Activated CD8-positive, alpha-beta memory T cell treated with anti-CD3 and anti-CD28 coated beads, Interleukin-2, amount 50 U/mL, for 24 hours (primary cell): ENCODE data around the gene DOK4.

ENCODE experiments used
- DNase-seq: peaks from one replicate; pipeline ENCODE4 v3.0.0-alpha.2; 2020; ENCODE audit errors: extremely low read depth

Gene DOK4

GRCh38 chr16:57485916-57486857 is at the start of gene DOK4:
TSS of gene DOK4 (minus strand) at chr16:57486493. CDS start at chr16:57479507, 6,986 bp downstream.
- peak; percentile 58 for DNase-seq

GRCh38 chr16:57535680-57536305 is 49.5 kb upstream of the DOK4 start:
- peak; percentile 78 for DNase-seq

- DNase-seq = no peak
Observed at GRCh38 chr16:57534881-57535658, 48.8 kb upstream of the DOK4 start.

DNA sequence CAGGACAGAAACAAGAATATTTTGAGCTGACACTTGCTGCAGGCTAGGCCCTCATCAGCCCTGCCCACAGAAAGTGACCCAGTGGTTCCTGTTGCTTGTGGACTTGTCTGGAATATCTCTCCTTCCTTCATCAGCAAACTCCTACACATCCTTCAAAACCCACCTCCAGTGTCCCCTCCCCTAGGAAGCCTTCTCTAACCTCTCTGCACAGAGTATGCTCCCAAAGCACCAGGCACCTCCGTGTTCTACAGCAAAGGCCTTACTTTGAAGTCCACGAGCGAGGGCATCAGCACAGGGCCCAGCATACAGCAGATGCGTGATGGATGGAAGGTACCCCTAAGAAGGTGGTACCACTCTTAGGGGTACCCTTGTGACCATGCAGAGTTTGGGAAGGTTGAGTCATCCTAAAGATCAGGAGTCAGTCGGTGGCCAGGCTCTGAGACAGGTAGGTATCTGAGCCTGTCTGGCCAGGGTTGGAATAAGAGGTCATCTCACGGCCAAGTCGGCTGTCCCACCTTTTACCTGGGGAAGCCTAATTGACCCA is 48.1 kb upstream of the DOK4 start:
- DNase-seq = no peak

DNA sequence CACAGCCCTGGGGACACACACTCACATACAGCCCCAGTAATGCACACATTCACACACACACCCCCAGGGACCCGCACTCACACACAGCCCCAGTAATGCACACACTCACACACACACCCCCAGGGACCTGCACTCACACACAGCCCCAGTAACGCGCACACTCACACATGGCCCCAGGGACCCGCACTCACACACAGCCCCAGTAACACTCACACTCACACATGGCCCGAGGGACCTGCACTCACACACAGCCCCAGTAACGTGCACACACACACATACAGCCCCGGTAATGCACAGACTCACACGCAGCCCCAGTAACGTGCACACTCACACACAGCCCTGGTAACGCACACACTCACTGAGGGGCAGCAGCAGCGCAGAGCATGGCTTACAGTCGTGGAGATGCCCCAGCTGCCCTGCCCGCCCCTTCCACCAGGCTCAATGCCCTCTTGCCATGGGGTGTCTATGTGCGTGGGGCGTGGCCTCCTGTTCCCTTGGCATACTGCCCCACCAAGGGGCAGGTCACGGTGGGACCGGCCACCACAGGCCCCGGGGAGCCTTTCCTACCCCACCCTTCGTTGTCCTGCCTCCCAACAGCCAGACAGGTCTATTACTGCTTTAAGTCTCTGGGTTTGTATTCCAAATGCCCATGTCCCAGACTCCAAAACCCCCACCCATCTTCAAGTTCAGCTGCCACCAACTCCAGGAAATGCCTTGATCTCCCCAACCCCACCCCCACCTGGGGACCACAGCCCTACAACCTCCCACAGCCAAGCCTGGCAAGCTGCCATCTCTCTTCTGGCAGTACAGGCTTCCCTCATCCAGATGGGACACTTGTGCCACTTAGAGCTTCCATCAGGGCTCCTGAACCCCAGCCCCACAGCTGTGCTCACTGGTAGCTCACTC is 47.4 kb upstream of the DOK4 start:
- DNase-seq = no peak

DNA sequence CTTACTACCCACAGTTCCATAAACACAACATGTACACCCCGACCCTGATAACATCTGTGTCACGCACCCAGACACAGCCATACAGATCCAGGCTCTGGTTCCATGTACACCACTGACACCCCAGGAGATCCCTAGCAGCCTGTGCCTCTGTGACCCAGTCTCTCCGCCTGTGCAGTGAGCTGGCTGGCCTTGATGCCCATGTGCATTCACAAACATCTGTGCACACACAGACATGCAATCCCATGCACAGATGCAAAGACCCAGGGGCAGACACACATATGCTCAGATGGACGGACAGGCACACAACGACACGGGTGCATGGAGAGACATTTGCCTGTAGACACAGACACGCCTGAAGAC is 46.0 kb upstream of the DOK4 start:
- DNase-seq = no peak

DNA sequence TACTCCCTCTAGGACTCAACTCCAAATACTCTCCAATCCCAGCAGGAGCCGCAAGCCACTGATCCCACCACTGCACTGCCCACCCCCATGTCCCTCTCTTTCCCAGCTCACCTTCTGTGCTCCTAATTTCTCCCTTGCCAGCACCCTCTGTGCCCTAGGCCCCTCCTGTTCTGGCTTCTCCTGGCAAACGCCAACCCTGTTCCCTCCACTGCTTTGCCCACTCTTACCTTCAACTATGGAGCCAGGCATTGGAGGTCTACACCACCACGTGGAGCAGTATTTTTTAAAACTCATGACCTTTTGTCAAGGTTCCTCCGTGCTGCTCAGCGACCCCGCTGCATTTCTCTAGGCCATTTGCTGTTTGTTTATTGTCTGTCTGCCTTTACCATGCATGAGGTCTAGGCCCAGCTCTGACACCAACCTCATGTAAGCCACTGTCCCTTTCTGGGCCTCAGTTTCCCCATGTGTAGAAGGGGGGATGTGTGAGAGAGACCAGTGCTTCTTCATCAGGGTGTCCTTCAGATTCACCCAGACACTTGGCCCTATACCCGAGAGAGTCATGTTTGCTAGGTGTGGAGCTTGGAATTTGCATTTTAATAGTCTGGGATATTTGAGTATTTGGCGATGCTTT is 45.5 kb upstream of the DOK4 start:
- DNase-seq = no peak

DNA sequence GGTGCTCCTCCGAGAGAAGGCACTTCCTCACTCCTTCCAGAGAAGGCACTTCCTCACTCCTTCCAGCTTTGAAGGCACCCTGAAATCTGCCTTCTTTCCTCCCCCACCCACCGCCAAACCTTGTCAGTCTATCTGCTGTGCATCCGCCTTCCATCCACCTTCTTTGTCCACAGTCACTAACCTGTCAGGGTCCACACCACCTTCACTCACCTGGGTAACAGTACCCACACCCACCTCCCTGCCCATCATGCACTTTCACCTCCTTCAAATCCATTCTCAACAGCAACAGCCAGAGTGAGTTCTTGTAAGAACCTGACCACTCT is 44.9 kb upstream of the DOK4 start:
- DNase-seq = no peak

DNA sequence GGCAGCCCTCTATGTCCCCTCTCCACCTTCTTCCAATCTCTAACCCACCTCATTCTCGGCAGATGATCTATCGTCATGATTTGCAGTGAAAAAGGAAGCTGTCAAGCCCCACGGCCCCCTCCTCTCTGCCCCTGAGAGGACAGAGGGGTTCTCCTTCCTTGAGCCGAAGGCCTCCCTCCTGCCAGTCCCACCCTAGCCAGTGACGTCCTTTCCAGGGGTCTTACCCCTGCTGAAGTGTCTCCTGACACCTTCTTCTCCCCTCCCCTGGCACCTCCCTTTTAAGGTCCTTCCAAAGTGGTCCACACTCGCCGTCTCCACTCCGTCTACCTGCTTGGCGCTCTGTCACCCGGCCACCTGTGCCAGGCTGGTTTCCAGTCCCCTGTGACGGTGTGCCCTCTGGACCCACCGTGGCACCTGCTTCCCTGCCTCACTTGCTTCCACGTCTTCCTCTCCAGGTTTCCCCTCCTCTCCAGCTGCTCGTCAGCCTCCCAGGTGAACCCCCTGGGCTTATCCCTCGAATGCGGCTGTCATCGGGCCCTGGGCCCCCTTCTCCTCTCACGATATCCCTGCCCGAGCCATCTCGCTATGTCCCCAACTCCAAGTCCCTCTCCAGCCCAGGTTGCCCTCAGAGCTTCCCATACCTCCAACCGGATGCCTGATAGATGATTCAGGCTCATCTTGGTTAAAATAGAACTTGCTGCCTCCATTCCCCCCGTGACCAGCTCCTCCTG is 44.4 kb upstream of the DOK4 start:
- DNase-seq = no peak

DNA sequence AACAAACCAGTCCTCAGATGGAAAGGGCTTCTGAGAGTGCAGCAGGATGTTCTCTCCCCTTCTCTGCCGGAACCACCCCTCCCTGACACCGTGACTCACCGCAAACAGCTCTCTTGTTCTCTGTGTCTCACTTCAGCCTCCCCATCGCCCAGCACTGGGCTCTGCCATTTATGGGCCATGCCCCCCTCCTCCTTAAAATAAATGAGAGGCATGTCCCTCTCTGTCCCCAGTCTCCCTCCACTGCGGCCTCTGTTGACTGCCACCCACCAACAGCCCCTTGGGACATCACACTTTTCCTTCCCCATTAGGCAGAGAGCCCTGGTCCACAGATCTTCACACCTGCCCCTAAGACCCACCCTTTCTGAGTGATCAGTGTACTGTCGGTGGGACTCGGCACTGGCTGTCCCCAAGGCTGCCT is 43.8 kb upstream of the DOK4 start:
- DNase-seq = no peak

DNA sequence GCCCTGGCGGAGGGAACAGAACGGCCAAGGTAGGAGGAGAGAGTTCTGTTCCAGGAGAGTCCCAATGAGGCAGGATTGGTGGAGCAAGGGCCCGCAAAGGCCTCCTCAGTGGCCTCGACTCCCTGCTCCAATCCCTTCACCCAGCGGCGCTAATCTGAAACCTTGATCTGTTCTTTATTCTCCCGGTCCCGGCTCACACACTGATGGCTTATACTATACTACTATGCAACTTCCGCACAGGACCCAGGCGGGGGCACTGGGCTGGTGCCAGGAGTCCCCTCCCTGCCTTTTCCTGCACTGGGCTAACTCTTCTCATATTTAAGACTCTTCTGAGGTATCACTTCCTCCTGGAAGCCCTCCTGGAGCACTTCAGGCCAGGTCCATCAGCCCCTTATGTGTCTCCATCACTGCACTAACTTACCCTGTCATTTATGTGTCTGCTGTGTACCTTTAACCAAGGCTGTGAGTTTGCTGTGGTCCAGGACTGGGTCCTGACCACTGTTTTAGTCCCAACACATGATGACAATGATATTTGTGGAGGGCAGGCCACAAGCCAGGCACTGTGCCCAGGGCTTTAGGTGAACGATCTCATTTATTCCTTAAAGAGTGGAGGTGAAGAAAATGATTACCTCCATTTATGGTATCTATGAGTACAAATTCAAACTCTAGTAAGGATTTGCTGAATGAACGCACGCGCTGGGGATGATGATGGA is 43.3 kb upstream of the DOK4 start:
- no peak for DNase-seq

- DNase-seq = no peak
Observed at GRCh38 chr16:57528499-57529390, 42.5 kb upstream of the DOK4 start.

DNA sequence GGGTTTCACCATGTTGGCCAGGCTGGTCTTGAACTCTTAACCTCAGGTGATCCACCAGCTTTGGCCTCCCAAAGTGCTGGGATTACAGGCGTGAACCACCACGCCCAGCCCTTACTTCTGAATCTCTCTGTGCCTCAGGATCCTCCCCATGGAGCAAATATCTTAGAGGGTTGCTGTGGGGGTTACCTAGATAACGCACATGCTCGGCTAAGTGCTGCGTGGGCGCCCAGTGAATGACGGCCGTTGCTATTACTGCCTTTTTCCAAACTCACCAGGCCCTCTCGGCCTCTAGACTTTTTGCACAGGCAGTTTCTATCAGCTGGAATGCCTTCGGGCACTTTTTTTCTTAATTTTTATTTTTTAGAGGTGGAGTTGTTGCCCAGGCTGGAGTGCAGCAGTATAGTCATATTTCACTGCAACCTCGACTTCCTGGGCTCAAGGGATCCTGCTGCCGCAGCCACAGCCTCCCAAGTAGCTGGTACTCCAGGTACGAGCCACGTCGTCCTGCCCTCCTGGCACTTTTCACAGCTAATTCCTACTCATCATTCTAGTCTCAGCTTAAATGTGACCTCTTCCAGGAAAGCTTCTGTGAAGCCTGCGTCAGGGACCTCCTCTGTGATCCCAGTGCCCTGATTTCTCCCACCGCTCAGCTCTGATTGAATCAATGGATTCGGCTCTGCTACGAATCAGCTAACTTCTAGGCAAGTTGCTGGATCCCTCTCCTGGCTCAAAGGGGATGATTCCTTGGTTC is 41.5 kb upstream of the DOK4 start:
- no peak for DNase-seq

DNA sequence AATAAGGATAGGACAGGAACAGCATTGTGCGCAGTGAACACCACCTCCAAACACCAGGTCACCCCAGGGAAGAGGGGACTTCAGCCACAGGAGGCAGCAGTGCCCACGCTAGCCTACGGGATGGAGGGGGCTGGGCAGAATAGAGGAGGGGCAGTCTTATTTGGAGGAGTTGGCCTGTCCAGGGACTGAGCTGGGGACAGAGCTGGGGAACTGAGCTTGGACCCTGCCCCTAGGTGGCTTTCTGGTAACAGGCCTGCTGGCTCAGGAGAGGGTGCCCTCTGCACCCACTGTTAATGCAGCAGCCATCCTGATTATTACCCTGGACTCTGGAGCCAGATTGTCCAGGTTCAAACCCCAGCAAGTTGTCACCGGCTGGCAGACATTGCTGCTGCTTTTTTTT is 40.7 kb upstream of the DOK4 start:
- no peak for DNase-seq

DNA sequence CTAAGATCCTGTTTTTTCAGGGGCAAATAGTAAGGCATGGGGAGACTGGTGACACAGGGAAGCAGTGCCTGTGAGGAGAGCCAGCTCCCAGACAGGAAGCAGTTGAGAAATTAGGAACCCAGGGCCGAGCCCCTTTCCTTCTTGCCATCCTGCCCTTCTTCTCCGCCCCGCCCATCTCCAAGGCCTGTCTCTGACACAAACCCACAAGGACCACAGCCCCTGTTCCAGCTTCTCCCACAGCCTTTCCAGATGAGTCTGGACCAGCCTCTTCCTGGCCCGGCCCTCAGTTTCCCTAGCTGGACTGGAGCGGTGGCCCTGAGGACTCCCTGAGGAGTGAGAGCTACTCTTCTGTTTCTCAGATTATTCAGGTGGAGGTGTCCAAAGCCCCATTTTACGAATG is 40.2 kb upstream of the DOK4 start:
- no peak for DNase-seq

DNA sequence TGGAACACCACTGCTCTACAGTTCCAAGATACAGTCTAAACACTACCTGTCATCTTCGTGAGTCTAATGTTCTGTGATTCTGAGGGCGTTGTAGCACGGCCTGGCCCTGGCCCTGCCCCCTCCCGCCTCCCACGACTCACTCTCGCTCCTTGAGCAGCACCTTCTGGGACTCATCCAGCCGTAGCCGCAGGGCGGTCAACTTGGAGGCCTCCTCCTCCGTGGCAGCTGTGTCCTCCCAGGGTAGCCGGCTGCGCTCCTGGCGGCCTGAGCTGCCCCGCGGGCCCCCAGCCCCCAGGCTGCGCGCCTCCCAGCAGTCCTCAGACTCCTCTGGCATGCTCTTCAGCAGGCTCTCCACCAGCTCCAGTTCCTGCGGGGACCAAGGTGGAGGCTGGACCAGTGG is 39.5 kb upstream of the DOK4 start:
- DNase-seq = no peak

DNA sequence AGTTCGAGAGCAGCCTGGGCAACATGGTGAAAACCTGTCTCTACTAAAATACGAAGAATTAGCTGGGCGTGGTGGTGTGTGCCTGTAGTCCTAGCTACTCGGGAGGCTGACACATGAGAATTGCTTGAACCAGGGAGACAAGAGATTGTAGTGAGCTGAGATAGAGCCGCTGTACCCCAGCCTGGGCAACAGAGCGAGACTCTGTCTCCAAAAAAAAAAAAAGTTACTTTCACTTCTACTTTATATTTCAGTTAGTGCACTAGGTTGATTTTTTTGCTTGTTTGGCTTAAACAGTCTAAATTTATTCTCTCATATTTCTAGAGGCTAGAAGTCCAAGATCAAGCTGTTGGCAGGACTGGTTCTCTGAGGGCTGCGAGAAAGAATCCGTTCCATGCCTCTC is 36.7 kb upstream of the DOK4 start:
- no peak for DNase-seq
